Activated naive CD8-positive, alpha-beta T cell treated with anti-CD3 and anti-CD28 coated beads, Interleukin-2, amount 50 U/mL, for 16 hours (primary cell): ENCODE measurements around the gene LHFPL5.

Experiments used
- DNase-seq: peaks from one replicate; pipeline ENCODE4 v3.0.0-alpha.2; 2020; ENCODE audit warnings: low read depth, low spot score

Gene LHFPL5

GRCh38 chr6:35794536-35795452, 10.4 kb upstream of the LHFPL5 start:
- no peak for DNase-seq

GRCh38 chr6:35795453-35796071, 9.6 kb upstream of the LHFPL5 start:
- DNase-seq: no peak

GRCh38 chr6:35796236-35796635, 8.9 kb upstream of the LHFPL5 start:
- DNase-seq: no peak

- no peak for DNase-seq
These were observed 7.2 kb upstream of the LHFPL5 start for GRCh38 chr6:35797837-35798526.

- no peak for DNase-seq
These were observed 6.4 kb upstream of the LHFPL5 start for GRCh38 chr6:35798706-35799105.

GRCh38 chr6:35801148-35801547, 4.0 kb upstream of the LHFPL5 start:
- no peak for DNase-seq

- DNase-seq: no peak
These were observed 3.5 kb downstream of the LHFPL5 start for GRCh38 chr6:35808688-35809087.

- DNase-seq: no peak
These were observed 4.7 kb downstream of the LHFPL5 start for GRCh38 chr6:35809809-35810208.

- no peak for DNase-seq
These were observed 6.0 kb downstream of the LHFPL5 start for GRCh38 chr6:35810971-35811698.

- DNase-seq: no peak
These were observed 6.5 kb downstream of the LHFPL5 start for GRCh38 chr6:35811699-35811995.

- DNase-seq: no peak
These were observed 12.4 kb downstream of the LHFPL5 start for GRCh38 chr6:35817515-35817914.

GRCh38 chr6:35823601-35824000, 18.4 kb downstream of the LHFPL5 start:
- DNase-seq: no peak

- no peak for DNase-seq
These were observed 19.5 kb downstream of the LHFPL5 start for GRCh38 chr6:35824552-35825192.

GRCh38 chr6:35829306-35829705, 24.2 kb downstream of the LHFPL5 start:
- no peak for DNase-seq

GRCh38 chr6:35831257-35832007, 26.3 kb downstream of the LHFPL5 start:
- DNase-seq: no peak

- no peak for DNase-seq
These were observed 28.4 kb downstream of the LHFPL5 start for GRCh38 chr6:35833536-35833935.

- no peak for DNase-seq
These were observed 33.9 kb downstream of the LHFPL5 start for GRCh38 chr6:35839019-35839418.

- no peak for DNase-seq
These were observed 37.2 kb downstream of the LHFPL5 start for GRCh38 chr6:35842381-35842780.

GRCh38 chr6:35844290-35844689, 39.1 kb downstream of the LHFPL5 start:
- no peak for DNase-seq

GRCh38 chr6:35850208-35850607, 45.1 kb downstream of the LHFPL5 start:
- no peak for DNase-seq

- DNase-seq: no peak
These were observed 47.8 kb downstream of the LHFPL5 start for GRCh38 chr6:35852994-35853393.
